NOMO-1 treated with DMSO at 0.1 percent for 48 hours (cell line): ENCODE results near the gene DPP6.

ENCODE experiments used
- DNase-seq: peaks from one replicate; lab custom pipeline; 2025; ENCODE audit not compliant: unreplicated experiment; lab: John Stamatoyannopoulos, UW

DPP6 gene

DNA sequence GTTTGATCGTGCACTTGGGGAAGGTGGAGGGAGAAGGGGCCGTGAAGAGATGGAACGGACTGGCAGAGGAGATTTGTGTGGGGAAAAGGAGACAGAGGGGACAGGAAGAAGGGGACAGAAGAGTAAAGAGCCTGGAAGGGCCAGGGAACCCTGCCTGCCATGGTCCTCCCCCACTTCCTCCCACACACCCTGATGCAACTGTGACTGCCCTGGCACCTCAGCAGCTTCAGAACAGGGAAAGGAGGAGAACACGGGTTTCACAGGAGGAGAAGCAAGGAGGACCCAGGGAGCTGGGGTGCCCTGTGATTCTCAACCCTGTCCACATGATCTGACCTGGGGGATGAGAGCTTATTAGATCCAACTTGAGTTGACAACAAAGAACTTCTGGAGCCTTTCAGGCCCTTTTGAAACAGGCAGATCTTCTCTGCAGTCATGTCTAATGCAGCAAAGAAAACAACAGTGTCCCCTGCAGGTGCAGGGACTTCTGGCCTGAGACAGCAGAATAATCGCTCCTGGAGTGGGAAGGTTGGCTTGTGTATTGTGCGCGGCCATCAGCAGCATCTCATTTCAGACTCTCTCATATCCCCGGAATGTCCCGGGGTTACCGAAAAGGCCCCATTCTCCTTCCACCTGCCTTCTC lies 529.2 kb downstream of the DPP6 start:
- no peak for DNase-seq

GRCh38 chr7:154583454-154583853 lies 531.3 kb downstream of the DPP6 start:
- no peak for DNase-seq

DNA sequence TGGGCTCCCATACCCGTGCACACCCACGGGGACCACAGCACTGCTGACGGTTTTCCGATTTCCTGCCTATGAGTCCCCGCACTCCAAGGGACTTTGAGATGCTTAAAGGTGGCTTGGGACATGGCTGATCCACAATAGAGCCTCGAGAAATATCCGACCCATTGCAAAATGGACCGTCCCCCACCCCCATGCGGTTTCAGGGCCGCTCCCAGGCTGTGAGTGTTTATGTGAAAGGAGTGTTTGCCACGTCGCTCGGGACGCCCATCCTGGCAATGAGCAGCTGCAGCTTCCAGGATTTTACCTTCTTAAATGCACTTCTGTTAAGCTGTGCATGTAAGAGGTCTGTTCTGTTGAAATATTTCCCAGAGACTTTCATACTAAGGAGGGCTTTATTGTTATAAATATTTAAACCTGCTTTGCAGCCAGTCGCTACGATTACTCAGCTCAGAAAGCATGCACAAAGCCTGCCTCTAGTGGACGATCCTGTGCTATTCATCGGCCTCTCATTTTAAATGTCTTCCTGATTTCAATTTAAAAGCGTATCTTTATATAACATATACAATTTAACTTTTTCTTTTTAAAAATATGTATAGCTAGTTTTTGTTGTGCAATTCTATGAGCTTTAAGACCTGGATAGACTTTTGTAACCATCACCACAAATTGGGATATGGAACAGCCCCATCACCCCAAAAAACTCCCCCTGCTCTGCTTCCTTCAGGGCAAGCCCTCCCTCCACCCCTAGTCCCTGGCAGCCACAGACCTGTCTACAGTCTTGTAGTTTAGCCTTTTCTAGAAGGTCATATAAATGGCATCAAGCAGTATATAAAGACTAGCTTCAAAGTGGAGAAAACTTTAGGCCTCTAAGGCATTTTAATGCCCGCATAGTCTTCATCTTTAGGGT lies 532.4 kb downstream of the DPP6 start:
- no peak for DNase-seq

DNA sequence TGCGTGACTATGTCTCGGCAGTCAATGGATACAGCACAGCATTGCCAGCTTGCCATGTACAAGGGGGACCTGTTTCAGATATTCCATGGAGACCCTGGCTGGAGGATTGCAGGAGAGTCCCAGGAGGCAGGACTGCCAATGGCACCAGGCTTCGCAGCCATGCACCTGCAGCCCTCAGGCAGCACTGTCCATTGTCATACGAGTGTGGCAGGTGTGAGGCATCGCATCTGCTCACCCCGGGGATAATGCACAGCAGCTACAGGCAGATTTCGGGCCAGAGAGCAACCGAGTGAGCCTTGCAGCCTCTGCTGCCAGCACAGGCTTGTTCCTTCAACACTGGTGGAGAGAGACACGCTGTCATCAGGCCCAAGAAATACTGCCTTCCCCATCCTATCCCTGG lies 535.6 kb downstream of the DPP6 start:
- no peak for DNase-seq

DNA sequence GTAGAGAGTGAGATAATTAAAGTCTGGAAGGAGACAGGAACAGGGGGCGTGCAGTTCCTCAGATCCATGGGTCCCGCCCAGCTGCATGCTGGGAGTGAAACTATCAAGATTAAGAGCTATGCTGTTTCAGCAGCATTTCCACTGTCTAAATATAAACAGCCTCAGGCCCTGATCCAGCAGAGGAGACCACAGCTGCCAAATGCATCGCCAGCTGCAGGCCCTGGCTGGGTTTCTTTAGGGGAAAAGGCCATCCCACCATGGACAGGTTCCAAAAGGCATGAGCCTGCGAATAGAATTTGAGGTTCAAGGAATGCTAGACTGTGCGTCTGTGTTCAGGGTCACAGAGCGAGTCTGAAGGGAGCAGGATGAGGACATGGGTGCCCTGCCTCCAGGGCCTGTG lies 539.3 kb downstream of the DPP6 start:
- no peak for DNase-seq

- no peak for DNase-seq
These were observed 540.2 kb downstream of the DPP6 start for GRCh38 chr7:154592388-154592787.

GRCh38 chr7:154598396-154598795 lies 546.2 kb downstream of the DPP6 start:
- DNase-seq: no peak

DNA sequence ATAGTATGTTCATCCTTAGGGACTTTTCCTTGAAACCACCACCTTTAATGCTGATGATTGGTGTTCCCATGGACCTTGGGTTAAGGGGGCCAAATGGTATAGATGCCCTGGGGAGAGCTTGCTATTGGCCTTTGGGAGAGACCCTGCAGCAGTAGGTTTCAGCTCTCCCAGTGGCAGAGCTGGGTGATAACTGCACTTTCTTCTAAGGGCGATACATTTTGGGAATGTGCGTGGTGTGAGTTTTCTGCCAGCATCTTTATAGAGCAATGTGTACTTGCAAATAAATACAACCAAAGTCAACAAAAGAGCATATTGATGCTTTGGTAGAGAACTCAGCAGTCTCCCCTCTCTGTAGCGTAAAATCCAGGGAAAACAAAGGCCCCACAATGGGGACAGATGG lies 546.7 kb downstream of the DPP6 start:
- DNase-seq: no peak

- no peak for DNase-seq
These were observed 558.7 kb downstream of the DPP6 start for GRCh38 chr7:154610903-154611302.

- DNase-seq: no peak
These were observed 561.6 kb downstream of the DPP6 start for GRCh38 chr7:154613811-154614210.

DNA sequence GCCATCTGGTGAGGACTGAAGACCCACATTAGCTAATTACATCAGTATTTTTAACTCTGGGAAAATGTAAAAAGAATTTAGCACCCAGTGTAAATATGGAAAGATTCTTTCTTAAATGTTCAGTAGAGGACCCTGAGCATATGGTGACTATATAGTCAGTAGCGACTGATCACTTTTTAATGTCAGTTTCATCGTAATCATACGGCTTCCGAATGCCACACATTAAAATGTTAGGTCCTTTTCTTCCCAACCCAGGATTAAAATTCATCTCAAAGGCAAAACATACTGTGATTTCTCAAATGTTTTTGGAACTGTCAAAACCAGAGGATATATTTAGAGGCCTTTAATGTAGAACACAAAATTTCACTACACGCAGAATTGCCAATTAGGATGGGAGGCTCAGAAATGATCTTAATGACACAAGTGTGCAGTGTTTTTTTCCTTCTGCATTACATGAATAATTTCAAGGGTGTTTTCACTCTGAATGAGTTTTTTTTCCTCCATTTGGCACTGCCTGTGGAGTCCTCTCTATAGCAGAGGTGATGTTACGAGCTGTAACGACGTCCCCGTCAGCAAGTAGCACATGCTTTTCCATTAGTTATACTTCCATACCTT lies 568.0 kb downstream of the DPP6 start:
- DNase-seq: no peak

- no peak for DNase-seq
These were observed 571.2 kb downstream of the DPP6 start for GRCh38 chr7:154623399-154623798.

DNA sequence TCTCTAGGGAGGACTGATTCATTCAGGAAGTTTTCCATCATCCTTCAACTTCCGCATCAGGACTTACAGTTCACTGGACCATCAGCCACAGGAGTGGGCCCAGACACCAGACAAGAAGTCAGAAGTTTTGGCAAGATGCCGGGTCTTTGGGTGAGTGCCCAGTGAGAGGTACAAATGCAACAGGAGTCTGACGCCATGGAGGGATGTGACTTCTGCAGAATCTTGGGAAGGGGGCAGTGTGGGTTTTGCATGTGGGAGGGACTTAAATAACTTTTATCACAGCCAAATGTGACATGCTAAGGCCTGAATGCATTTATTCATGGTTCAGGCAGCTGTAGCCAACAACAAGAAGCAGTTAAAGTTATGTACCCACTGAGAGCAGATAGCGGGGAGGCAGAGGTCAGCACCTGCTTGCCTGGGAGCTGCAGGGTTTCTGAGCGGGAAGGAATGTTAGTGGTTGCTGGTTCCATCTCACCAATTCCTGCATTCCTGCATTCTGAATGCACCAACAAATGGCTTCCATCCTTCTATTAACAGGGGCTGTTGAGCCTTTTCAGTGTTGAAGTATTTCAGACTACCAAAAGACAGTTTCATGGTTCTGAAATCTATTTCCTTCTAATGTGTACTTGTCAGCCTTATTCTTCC lies 575.6 kb downstream of the DPP6 start:
- no peak for DNase-seq

DNA sequence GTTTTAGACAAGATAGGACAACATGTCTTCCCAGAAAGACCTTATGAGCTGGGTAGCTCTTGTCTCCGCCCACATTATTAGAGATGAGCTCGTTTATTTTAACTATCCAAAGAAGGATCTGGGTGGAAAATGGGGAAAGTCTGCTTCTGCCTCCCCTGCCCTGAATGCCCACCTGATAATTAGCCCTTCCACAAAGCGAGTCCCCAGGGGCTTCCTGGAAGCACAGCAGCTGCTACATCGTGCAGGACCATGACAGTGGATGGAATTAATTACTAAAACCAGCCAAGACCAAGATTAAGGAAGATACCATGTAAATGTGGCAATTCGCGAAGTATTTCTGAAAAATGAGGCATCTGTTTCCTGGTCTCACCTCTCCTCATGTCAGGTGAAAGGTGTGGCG lies 576.4 kb downstream of the DPP6 start:
- no peak for DNase-seq

GRCh38 chr7:154631162-154631561 lies 579.0 kb downstream of the DPP6 start:
- DNase-seq: no peak

DNA sequence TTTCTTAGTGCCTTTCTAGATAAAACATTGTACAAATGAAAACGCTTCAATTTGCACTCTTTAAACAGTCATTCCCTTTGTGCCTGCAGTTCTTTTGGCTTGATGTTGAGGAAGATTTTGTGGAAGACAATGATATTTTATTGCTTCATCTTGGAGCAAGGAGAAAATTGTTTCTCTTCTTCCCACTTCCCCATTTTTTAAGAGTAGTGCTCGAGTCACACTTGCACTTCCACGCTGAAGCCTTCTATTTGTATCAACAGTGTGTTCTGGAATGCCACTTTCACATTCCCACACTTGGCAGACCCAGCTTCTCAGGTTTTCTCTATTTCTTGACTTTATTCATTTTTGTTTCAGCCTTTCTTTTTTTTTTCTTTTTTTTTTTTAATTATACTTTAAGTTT lies 581.4 kb downstream of the DPP6 start:
- DNase-seq: no peak

GRCh38 chr7:154638286-154638685 lies 586.1 kb downstream of the DPP6 start:
- DNase-seq: no peak

GRCh38 chr7:154640266-154640865 lies 588.2 kb downstream of the DPP6 start:
- no peak for DNase-seq

GRCh38 chr7:154640917-154641316 lies 588.7 kb downstream of the DPP6 start:
- no peak for DNase-seq

DNA sequence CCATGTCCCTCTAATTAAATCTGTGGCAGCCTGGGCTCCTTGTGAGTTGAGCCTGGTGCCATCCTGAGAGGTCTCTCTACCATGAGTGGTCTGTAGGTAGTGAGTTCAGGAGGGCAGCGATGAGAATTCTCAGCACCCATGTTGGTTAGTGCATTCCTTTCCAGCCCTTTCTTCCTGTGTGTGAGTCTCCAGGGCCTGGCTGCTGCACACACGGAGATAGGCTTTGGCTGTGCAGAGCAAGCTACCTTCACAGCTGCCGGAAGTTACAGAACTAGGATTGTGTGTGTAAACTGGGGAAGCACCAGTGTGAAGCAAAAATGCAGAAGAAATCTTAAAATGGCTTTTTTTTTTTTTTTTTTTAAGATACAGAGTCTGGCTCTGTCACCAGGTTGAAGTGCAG lies 592.2 kb downstream of the DPP6 start:
- DNase-seq: no peak
